Cardiac fibroblast (primary cell): ENCODE data around the gene FGFBP1.

ENCODE experiments used
- DNase-seq, 2 donors: peaks; one replicate each; pipeline versions ENCODE4 v3.0.0 to v3.0.0-alpha.2; 2010; ENCODE audit warnings: low read depth in 2 of 2
- H3K4me3 ChIP-seq, 2 donors: replicated peaks in 1 of 2; 1 replicate in 1 of 2; 2 replicates in 1 of 2; pipeline ENCODE4 v1.5.1; 2011; ENCODE audit warnings: low read depth in 2 of 2, low read length in 2 of 2, mild to moderate bottlenecking in 2 of 2, moderate library complexity in 1 of 2
- CTCF ChIP-seq: IDR thresholded peaks from one replicate; pipeline ENCODE4 v1.5.1; 2011; ENCODE audit warnings: low read depth, mild to moderate bottlenecking, low read length, inconsistent platforms

FGFBP1 gene

DNA sequence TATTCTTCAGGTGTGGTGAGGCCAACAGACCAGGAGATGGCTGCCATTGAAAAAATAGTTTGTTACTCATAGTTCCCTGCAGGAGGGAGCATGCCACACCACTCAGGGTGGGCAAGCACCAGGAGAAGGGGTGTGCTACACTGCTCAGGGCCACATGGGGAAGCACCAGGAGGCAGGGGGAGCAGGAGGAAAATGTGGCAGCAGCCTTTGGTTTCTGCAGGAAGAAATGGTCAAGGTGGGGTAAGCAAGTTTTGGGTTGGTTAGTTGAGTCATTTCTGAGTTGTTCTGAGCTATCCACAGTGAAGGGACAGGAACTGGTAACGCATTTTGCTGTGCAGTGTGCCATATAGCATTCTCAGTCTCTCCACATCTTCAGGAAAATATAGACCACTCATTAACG lies 23.8 kb downstream of the FGFBP1 start:
- no peak overlapping the region for H3K4me3 ChIP-seq
- TF ChIP-seq CTCF: no peak
- DNase-seq: no peak

DNA sequence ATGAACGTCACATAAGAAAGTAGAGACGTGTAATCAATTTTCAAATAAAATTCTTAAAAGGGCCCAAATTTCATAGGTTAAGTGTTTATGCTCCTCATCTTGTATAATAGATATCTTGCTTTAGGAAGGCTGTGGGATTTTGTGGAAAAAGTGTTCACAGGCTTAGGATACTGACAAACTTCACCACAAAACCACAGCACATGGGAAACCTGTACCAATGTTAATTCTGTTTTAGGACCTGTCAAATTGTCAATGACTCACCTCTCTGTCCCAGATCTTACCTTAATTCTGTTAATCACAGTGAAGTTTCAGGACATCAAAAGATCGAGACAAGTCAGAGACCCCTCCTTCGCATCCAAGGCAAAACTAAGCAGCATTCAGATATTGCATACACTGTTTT lies 24.2 kb downstream of the FGFBP1 start:
- H3K4me3 ChIP-seq: no peak overlapping the region
- no peak for TF ChIP-seq CTCF
- DNase-seq: peak in 1 of 2 donors; percentile 13

DNA sequence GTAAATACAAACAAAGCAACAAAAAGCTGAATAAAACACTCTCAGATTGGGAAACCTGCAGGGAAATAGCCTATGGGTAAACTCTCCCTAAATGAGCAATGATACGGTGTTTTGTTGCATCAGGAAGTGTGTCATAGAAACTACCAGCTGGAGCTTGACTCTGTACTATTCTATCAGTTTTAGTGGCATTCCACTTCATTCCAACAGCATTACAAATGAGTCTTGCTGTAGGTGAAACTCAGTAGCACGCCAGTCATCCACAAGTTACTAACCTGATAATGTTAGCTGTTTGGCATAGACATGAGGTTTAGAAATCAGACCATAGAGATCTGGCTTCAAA lies 24.9 kb downstream of the FGFBP1 start:
- TF ChIP-seq CTCF: no peak
- peak; percentile 88 to 97 for DNase-seq
- no peak overlapping the region for H3K4me3 ChIP-seq

DNA sequence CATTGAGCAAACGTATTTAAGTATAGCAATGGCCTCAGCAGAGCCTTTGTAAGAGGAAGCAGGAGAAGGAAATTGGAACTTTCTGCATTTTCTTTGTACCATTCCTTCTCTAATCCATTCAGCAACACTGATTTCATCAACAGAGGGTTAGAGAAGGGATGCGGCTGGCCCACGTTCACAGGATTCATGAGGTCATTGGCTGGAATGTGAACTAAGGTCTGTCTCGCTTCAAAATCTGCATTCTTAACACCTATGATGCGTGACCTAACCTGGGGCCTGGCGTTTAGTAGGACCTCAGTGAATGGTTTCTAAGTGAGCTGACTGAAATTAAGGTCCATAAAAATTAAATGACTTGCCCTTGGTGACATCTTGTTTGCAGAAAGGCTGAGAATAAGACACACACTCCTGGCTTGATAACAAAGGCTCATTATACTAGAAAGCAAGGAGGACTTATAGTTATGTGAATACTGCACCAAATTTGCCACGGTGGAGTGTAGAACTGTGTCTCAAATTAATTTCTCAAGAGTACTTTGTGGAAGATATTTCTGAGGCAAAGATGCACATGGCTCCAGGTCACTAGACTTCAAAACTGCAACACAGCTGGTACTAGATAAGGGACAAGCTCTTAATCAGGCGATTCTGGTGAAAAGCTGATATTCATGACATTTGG lies 25.4 kb downstream of the FGFBP1 start:
- peak; percentile 34 to 62 for DNase-seq
- TF ChIP-seq CTCF: no peak
- H3K4me3 ChIP-seq: no peak overlapping the region

GRCh38 chr4:15912236-15912635 lies 26.3 kb downstream of the FGFBP1 start:
- no peak for TF ChIP-seq CTCF
- peak in 1 of 2 donors; percentile 8 for DNase-seq
- no peak overlapping the region for H3K4me3 ChIP-seq

- DNase-seq: no peak
- no peak for TF ChIP-seq CTCF
Measured at GRCh38 chr4:15910155-15910940, 28.2 kb downstream of the FGFBP1 start.

More at GRCh38 chr4:15910155-15910940, 28.2 kb downstream of the FGFBP1 start:
- no peak overlapping the region for H3K4me3 ChIP-seq
